K562 (cell line): ENCODE measurements around the gene LIMS2. TPM values are rescaled to one million over a fixed set of nuclear protein-coding genes. Genes with fewer than 3 reads are reported as not detected.

Experiments used
- ATAC-seq: fragments of 200-7000 bp; cut with Tn5 transposase; 3 replicates; pipeline ENCODE4 v1.9.1; 2020; ENCODE audit warnings: moderate library complexity
- BruUV-seq: library from RNA; stranded (reverse); fragments of 400-500 nt; replicated peaks from 2 replicates; lab custom pipeline; 2021; lab: Mats Ljungman, UMichigan
- CTCF ChIA-PET: fragments of 300-600 bp; formaldehyde crosslinking; extraction: SDS; loops from one replicate; lab custom pipeline; 2021; ENCODE audit warnings: low intra/inter-chr PET ratio; lab: Yijun Ruan, JAX
- POLR2A ChIA-PET: fragments of 300-600, 350-650 bp; sonication (Branson Sonifier 250); formaldehyde crosslinking; extraction: SDS; loops from one replicate; lab custom pipeline; 2021; ENCODE audit warnings: antibody characterized with exemption, inconsistent platforms; lab: Yijun Ruan, JAX
- DNase-seq, 4 experiments: peaks; one replicate each; pipeline versions ENCODE4 v3.0.0 to v3.0.0-alpha.2; 2011 to 2018; ENCODE audit warnings: low spot score in 3 of 4, mixed read lengths in 3 of 4; ENCODE audit errors: extremely low read depth in 1 of 4
- FAIRE-seq: peaks from 2 replicates; lab custom pipeline; 2011; peaks lifted over from hg19 to GRCh38; lab: Jason Lieb, UNC
- H2AFZ ChIP-seq: 2 replicates; pipeline ENCODE4 v1.6.0; 2011; ENCODE audit warnings: low read depth, low read length, control low read depth, inconsistent platforms
- H3K27ac ChIP-seq: fragments of 200-600 bp; 3 replicates; pipeline ENCODE4 v1.8.0; 2011; ENCODE audit warnings: low read depth, mild to moderate bottlenecking, control low read depth, inconsistent platforms, low read length, moderate library complexity, mixed read lengths; ENCODE audit errors: extremely low read depth
- H3K27me3 ChIP-seq, 2 experiments: fragments of 300-600 bp in 1 of 2; 2 replicates in 1 of 2; 3 replicates in 1 of 2; pipeline versions ENCODE4 v1.6.0 to v1.8.0; 2011; ENCODE audit warnings: inconsistent platforms in 2 of 2, low read length in 2 of 2, mild to moderate bottlenecking in 1 of 2, mixed read lengths in 1 of 2, moderate library complexity in 1 of 2; ENCODE audit not compliant: control insufficient read depth in 2 of 2, insufficient read depth in 2 of 2
- H3K36me3 ChIP-seq: fragments of 300-600 bp; 3 replicates; pipeline ENCODE4 v1.8.0; 2011; ENCODE audit warnings: mild to moderate bottlenecking, low read length, inconsistent platforms; ENCODE audit not compliant: control insufficient read depth, insufficient read depth
- H3K4me1 ChIP-seq, 2 experiments: fragments of 200-600 bp in 1 of 2; replicated peaks in 1 of 2; 2 replicates in 1 of 2; 3 replicates in 1 of 2; pipeline versions ENCODE4 v1.5.1 to v1.8.0; 2011; ENCODE audit warnings: inconsistent platforms in 2 of 2, low read length in 2 of 2, mild to moderate bottlenecking in 1 of 2, mixed read lengths in 1 of 2, moderate library complexity in 1 of 2; ENCODE audit not compliant: control insufficient read depth in 2 of 2, insufficient read depth in 2 of 2
- H3K4me2 ChIP-seq: 2 replicates; pipeline ENCODE4 v1.6.1; 2011; ENCODE audit warnings: low read length, control low read depth, inconsistent platforms, mixed read lengths; ENCODE audit not compliant: insufficient read depth
- H3K4me3 ChIP-seq: fragments of 200-600 bp; sonication (generic), shearing (Covaris generic); 2 replicates; pipeline ENCODE4 v1.5.1; 2016; ENCODE audit warnings: control low read depth, inconsistent platforms
- H3K79me2 ChIP-seq: fragments of 200-600 bp; 3 replicates; pipeline ENCODE4 v1.8.0; 2011; ENCODE audit warnings: low read length, inconsistent platforms; ENCODE audit not compliant: control insufficient read depth, insufficient read depth
- H3K9ac ChIP-seq, 2 experiments: 2 replicates each; pipeline versions ENCODE4 v1.6.0 to v1.6.1; 2011; ENCODE audit warnings: low read depth in 2 of 2, low read length in 2 of 2, control low read depth in 1 of 2, inconsistent platforms in 1 of 2, mild to moderate bottlenecking in 1 of 2, mixed read lengths in 1 of 2; ENCODE audit not compliant: insufficient read depth in 1 of 2
- H3K9me1 ChIP-seq: one replicate; pipeline ENCODE4 v1.6.0; 2011; ENCODE audit warnings: inconsistent platforms, mild to moderate bottlenecking, low read length, moderate library complexity; ENCODE audit not compliant: control insufficient read depth, insufficient read depth
- H3K9me3 ChIP-seq: replicated peaks from 2 replicates; pipeline ENCODE4 v1.5.1; 2011; ENCODE audit warnings: low read depth, low read length, inconsistent platforms; ENCODE audit not compliant: control insufficient read depth, insufficient read depth
- H4K20me1 ChIP-seq: replicated peaks from 2 replicates; pipeline ENCODE4 v1.6.1; 2011; ENCODE audit warnings: low read length, inconsistent platforms, mixed read lengths; ENCODE audit not compliant: control insufficient read depth, insufficient read depth
- E2F5 ChIP-seq: sonication (generic); formaldehyde crosslinking; IDR thresholded peaks from 2 replicates; pipeline ENCODE4 v1.8.0; 2022; ENCODE audit warnings: mild to moderate bottlenecking, missing genetic modification reagents
- FOXJ3 ChIP-seq: sonication (generic); formaldehyde crosslinking; IDR thresholded peaks from 2 replicates; pipeline ENCODE4 v1.4.0; 2020; ENCODE audit warnings: mild to moderate bottlenecking, missing genetic modification reagents
- ILK ChIP-seq: fragments of 450-650 bp; IDR thresholded peaks from 2 replicates; pipeline ENCODE4 v1.6.1; 2016; ENCODE audit warnings: missing genetic modification characterization, low read depth, mild to moderate bottlenecking, missing compliant biosample characterization, moderate library complexity, borderline replicate concordance
- KLF1 ChIP-seq: fragments of 450-650 bp; IDR thresholded peaks from 2 replicates; pipeline ENCODE4 v1.6.1; 2016; ENCODE audit warnings: missing genetic modification characterization, missing compliant biosample characterization
- MCM7 ChIP-seq, 2 experiments: fragments of 450-650 bp; IDR thresholded peaks; 2 replicates each; pipeline ENCODE4 v1.6.1; 2016 to 2018
- NR2C1 ChIP-seq, 2 experiments: fragments of 450-650 bp; IDR thresholded peaks; 2 replicates each; pipeline ENCODE4 v1.6.1; 2017; ENCODE audit warnings: mild to moderate bottlenecking in 2 of 2, antibody characterized with exemption in 1 of 2, inconsistent platforms in 1 of 2, missing compliant biosample characterization in 1 of 2, missing genetic modification characterization in 1 of 2
- PHTF2 ChIP-seq: fragments of 250-450 bp; sonication (Bioruptor Pico); IDR thresholded peaks from 2 replicates; pipeline ENCODE4 v1.5.0; 2021; ENCODE audit warnings: mild to moderate bottlenecking
- RB1 ChIP-seq: fragments of 450-650 bp; IDR thresholded peaks from 2 replicates; pipeline ENCODE4 v1.6.1; 2017; ENCODE audit warnings: low read depth, mild to moderate bottlenecking
- RREB1 ChIP-seq: fragments of 250-450 bp; sonication (Bioruptor Pico); IDR thresholded peaks from 2 replicates; pipeline ENCODE4 v1.4.0; 2020
- STAT5B ChIP-seq: fragments of 250-450 bp; sonication (Bioruptor Pico); IDR thresholded peaks from 2 replicates; pipeline ENCODE4 v1.8.0; 2021; ENCODE audit warnings: mild to moderate bottlenecking, inconsistent platforms
- TAF1 ChIP-seq: IDR thresholded peaks from 2 replicates; pipeline ENCODE4 v1.6.1; 2011; ENCODE audit warnings: mild to moderate bottlenecking, low read length, moderate library complexity; ENCODE audit not compliant: insufficient read depth, control insufficient read depth, severe bottlenecking; ENCODE audit errors: extremely low read depth
- ZNF699 ChIP-seq: fragments of 250-450 bp; sonication (Bioruptor Pico); IDR thresholded peaks from 2 replicates; pipeline ENCODE4 v1.8.0; 2021; ENCODE audit warnings: mild to moderate bottlenecking, moderate library complexity; ENCODE audit not compliant: insufficient replicate concordance
- WGBS: fragments of 100-300 bp; shearing (Covaris generic); methylation state at CpG from one replicate; pipeline ENCODE4 v1.1.6; 2016; ENCODE audit warnings: low coverage, mixed read lengths; ENCODE audit not compliant: insufficient coverage; ENCODE audit errors: missing lambda C conversion rate; 5-methylcytosine and 5-hydroxymethylcytosine counted together
- in situ Hi-C: fragments of 300-500 bp; cut with MboI; formaldehyde crosslinking; loops from 4 replicates; pipeline ENCODE4 v1.15.0; 2018; ENCODE audit warnings: inconsistent platforms, mixed read lengths
- intact Hi-C: fragments of 100-400 bp; cut with micrococcal nuclease; formaldehyde crosslinking; loops from 2 replicates; pipeline ENCODE4 v1.14.2; 2022
- polyA plus RNA-seq, 8 experiments: library from polyadenylated mRNA; depleted of rRNA in 4 of 8; stranded (reverse) in 5 of 8; unstranded in 3 of 8; fragments of >200 nt; fragmentation: Nextera tagmentation in 2 of 8; fragmentation: Illumina TruSeq in 1 of 8; extraction: Ambion mirVana in 2 of 8; extraction: Trizol in 1 of 8; gene quantifications; 2 replicates each; pipeline versions ENCODE4 v1.2.1 to v1.2.3, GENCODE V29; 2011 to 2014; ENCODE audit warnings: inconsistent platforms in 1 of 8, missing spikeins in 1 of 8
- total RNA-seq, 7 experiments: library from RNA; depleted of rRNA in 6 of 7; stranded (reverse); fragments of >200 nt in 6 of 7; fragmentation: Illumina TruSeq in 2 of 7; extraction: Trizol in 2 of 7; gene quantifications; 2 replicates each; pipeline versions ENCODE4 v1.2.1 to v1.2.3, GENCODE V29; 2011 to 2021; ENCODE audit warnings: low replicate concordance in 1 of 7

Gene LIMS2
- total and polyA plus RNA-seq, 9 of the 15 experiments (the other 6 are each of a cell fraction or from before 2014, with no cell fraction given): 0.04 to 0.22 TPM; not detected in 7

GRCh38 chr2:127663566-127664064 lies 11.7 kb downstream of the LIMS2 start:
- in situ Hi-C loops: no loop called here
- Histone ChIP-seq H3K79me2 (no peaks in the 10 kb centered on the region), H3K9me3 (no peaks in the 10 kb centered on the region; the same call in 1 of the 2 replicates), H3K4me1 (peaks cover 2 to 8% of the 10 kb centered on the region in 2 experiments; a peak in 3 of 5 replicates)
- TF ChIP-seq MCM7 (IDR thresholded peaks at IDR 0.05) (no peak), ILK (tag) (no peak), KLF1 (tag) (no peak), TAF1 (no peak), E2F5 (no peak), RREB1 (CRISPR knock-in tag) (no peak), ZNF699 (CRISPR knock-in tag) (no peak), NR2C1 (IDR thresholded peaks at IDR 0.05) (no peak), NR2C1 (tag; IDR thresholded peaks at IDR 0.05) (no peak), FOXJ3 (no peak), RB1 (no peak), PHTF2 (CRISPR knock-in tag) (no peak), STAT5B (CRISPR knock-in tag) (no peak)
- TF ChIP-seq, all 486 proteins: peak for 0
- no peak for DNase-seq
- Histone ChIP-seq H3K4me3 (no peak overlapping the region), H3K27me3 (peaks cover 38 to 47% of the 10 kb centered on the region in 2 experiments), H3K27ac (no peak overlapping the region), H2AFZ (no peak overlapping the region), H3K9me1 (no peaks in the 10 kb centered on the region), H3K4me2 (no peak overlapping the region), H4K20me1 (no peaks in the 10 kb centered on the region; the same call in 1 of the 2 replicates), H3K9ac (no peak overlapping the region), H3K36me3 (no peaks in the 10 kb centered on the region)
- FAIRE-seq: no peak
- no TSS peak for BruUV-seq
- intact Hi-C loops: no loop called here
- 4% methylated on average over 3 of the region's 6 CpGs for WGBS
- CTCF ChIA-PET: no interaction called here
- no peak for ATAC-seq
- POLR2A ChIA-PET: interaction anchor here (1.0 to 1.5 kb wide), 2 partner anchors 12 to 13 kb away, joined by 3 to 5 read pairs; no protein-coding TSS in a partner anchor
